Right hindlimb (tissue), 1 donor: ENCODE results near the gene HTT.
A peak's percentile ranks its signal among the peaks of the same experiment; 100 is the strongest.

Experiments used
- DNase-seq: peaks from one replicate; pipeline ENCODE4 v3.0.0-alpha.2; 2018

The HTT gene

GRCh38 chr4:3205995-3206394, 131.5 kb downstream of the HTT start:
- DNase-seq = no peak

GRCh38 chr4:3206439-3207100, 132.1 kb downstream of the HTT start:
- DNase-seq = no peak

- no peak for DNase-seq
These were observed 133.1 kb downstream of the HTT start for GRCh38 chr4:3207531-3208037.

- no peak for DNase-seq
These were observed 134.3 kb downstream of the HTT start for GRCh38 chr4:3208826-3209225.

- no peak for DNase-seq
These were observed 135.3 kb downstream of the HTT start for GRCh38 chr4:3209551-3210325.

GRCh38 chr4:3210467-3210866, 136.0 kb downstream of the HTT start:
- no peak for DNase-seq

GRCh38 chr4:3211866-3212265, 137.4 kb downstream of the HTT start:
- no peak for DNase-seq

- DNase-seq = no peak
These were observed 138.1 kb downstream of the HTT start for GRCh38 chr4:3212391-3213105.

- no peak for DNase-seq
These were observed 138.6 kb downstream of the HTT start for GRCh38 chr4:3213106-3213425.

- DNase-seq = no peak
These were observed 139.3 kb downstream of the HTT start for GRCh38 chr4:3213661-3214250.

- no peak for DNase-seq
These were observed 140.8 kb downstream of the HTT start for GRCh38 chr4:3215256-3215655.

GRCh38 chr4:3215733-3216132, 141.3 kb downstream of the HTT start:
- no peak for DNase-seq

GRCh38 chr4:3217266-3217665, 142.8 kb downstream of the HTT start:
- DNase-seq = peak; percentile 6

GRCh38 chr4:3217771-3218170, 143.3 kb downstream of the HTT start:
- DNase-seq = peak; percentile 3

GRCh38 chr4:3218824-3219760, 144.6 kb downstream of the HTT start:
- peak; percentile 10 for DNase-seq

- DNase-seq = peak; percentile 21
These were observed 145.4 kb downstream of the HTT start for GRCh38 chr4:3219761-3220475.

GRCh38 chr4:3220476-3221183, 146.1 kb downstream of the HTT start:
- DNase-seq = peak; percentile 19

- no peak for DNase-seq
These were observed 146.7 kb downstream of the HTT start for GRCh38 chr4:3221184-3221494.

GRCh38 chr4:3221996-3222395, 147.5 kb downstream of the HTT start:
- DNase-seq = peak; percentile 6

GRCh38 chr4:3223346-3223745, 148.9 kb downstream of the HTT start:
- peak; percentile 10 for DNase-seq
